ENCODE results near the gene PLA2G1B. TPM values are rescaled to one million over a fixed set of nuclear protein-coding genes. Genes with fewer than 3 reads are reported as not detected.

PLA2G1B gene
- total and polyA plus RNA-seq, 4 donors: 0.39 to 4.6 (median 1.1) TPM

GRCh38 chr12:120370343-120371243 is 43.0 kb upstream of the PLA2G1B start:
- peaks cover 0 to 17% (median 7%) of the 10 kb centered on the region in 4 donors for H3K4me1 ChIP-seq (ENCODE audit: control insufficient read depth in 4 of 4, insufficient read depth in 4 of 4, low read length in 3 of 4)
- no peaks in the 10 kb centered on the region for H3K9me3 ChIP-seq (ENCODE audit: control insufficient read depth in 4 of 4, low read length in 3 of 4)
- H3K36me3 ChIP-seq (ENCODE audit: control insufficient read depth in 4 of 4, insufficient read depth in 3 of 4, low read depth in 1 of 4, low read length in 3 of 4): no peaks in the 10 kb centered on the region
- no peak overlapping the region for H3K9ac ChIP-seq (ENCODE audit: low read depth in 1 of 2, low read length in 2 of 2)
- H3K4me3 ChIP-seq (ENCODE audit: low read depth in 1 of 3, low read length in 3 of 3): no peak overlapping the region
- no peak overlapping the region for H3K27ac ChIP-seq (ENCODE audit: low read depth in 1 of 2, low read length in 2 of 2)
- DNase-seq (ENCODE audit: low spot score): no peak
- 41% methylated on average over 7 of the region's 7 CpGs for WGBS
- TF ChIP-seq REST (IDR thresholded peaks at IDR 0.05) (no peak), JUND (IDR thresholded peaks at IDR 0.05) (no peak), NR2F2 (IDR thresholded peaks at IDR 0.05) (no peak), TAF1 (conservative IDR thresholded peaks at IDR 0.05) (no peak), YY1 (IDR thresholded peaks at IDR 0.05) (no peak), FOXA1 (IDR thresholded peaks at IDR 0.05) (no peak), GABPA (IDR thresholded peaks at IDR 0.05 in 1 of 2, conservative IDR thresholded peaks at IDR 0.05 in 1 of 2) (no peak), CTCF (IDR thresholded peaks at IDR 0.05; ENCODE audit: low read depth, low read length, missing input control) (no peak), ZBTB33 (IDR thresholded peaks at IDR 0.05) (no peak), HNF4G (IDR thresholded peaks at IDR 0.05) (no peak), RAD21 (IDR thresholded peaks at IDR 0.05) (no peak), EGR1 (IDR thresholded peaks at IDR 0.05; ENCODE audit: low read depth in 2 of 2) (no peak)
- H3K27me3 ChIP-seq (ENCODE audit: control insufficient read depth in 4 of 4, insufficient read depth in 4 of 4, low read length in 3 of 4): peaks cover 0 to 9% (median 5%) of the 10 kb centered on the region in 4 donors

- no peak overlapping the region for H3K9ac ChIP-seq (ENCODE audit: low read depth in 1 of 2, low read length in 2 of 2)
- H3K4me3 ChIP-seq (ENCODE audit: low read depth in 1 of 3, low read length in 3 of 3): peak overlapping the region in 1 of 3 donors; percentile 60
- H3K9me3 ChIP-seq (ENCODE audit: control insufficient read depth in 4 of 4, low read length in 3 of 4): no peaks in the 10 kb centered on the region
- peaks cover 0 to 8% (median 3%) of the 10 kb centered on the region in 4 donors for H3K27me3 ChIP-seq (ENCODE audit: control insufficient read depth in 4 of 4, insufficient read depth in 4 of 4, low read length in 3 of 4)
- DNase-seq (ENCODE audit: low spot score): no peak
- no peak overlapping the region for H3K27ac ChIP-seq (ENCODE audit: low read depth in 1 of 2, low read length in 2 of 2)
- WGBS: 7% methylated on average over 26 of the region's 26 CpGs
- peaks cover 0 to 20% (median 10%) of the 10 kb centered on the region in 4 donors for H3K4me1 ChIP-seq (ENCODE audit: control insufficient read depth in 4 of 4, insufficient read depth in 4 of 4, low read length in 3 of 4)
- H3K36me3 ChIP-seq (ENCODE audit: control insufficient read depth in 4 of 4, insufficient read depth in 3 of 4, low read depth in 1 of 4, low read length in 3 of 4): no peaks in the 10 kb centered on the region
- TF ChIP-seq CTCF (IDR thresholded peaks at IDR 0.05; ENCODE audit: low read depth, low read length, missing input control) (no peak), RAD21 (IDR thresholded peaks at IDR 0.05) (no peak), ZBTB33 (IDR thresholded peaks at IDR 0.05) (no peak), NR2F2 (IDR thresholded peaks at IDR 0.05) (no peak), JUND (IDR thresholded peaks at IDR 0.05) (no peak), FOXA2 (IDR thresholded peaks at IDR 0.05) (no peak)
- TF ChIP-seq, protein P1, sequence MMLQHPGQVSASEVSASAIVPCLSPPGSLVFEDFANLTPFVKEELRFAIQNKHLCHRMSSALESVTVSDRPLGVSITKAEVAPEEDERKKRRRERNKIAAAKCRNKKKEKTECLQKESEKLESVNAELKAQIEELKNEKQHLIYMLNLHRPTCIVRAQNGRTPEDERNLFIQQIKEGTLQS (IDR thresholded peaks at IDR 0.05): no peak
- TF ChIP-seq, protein P2, sequence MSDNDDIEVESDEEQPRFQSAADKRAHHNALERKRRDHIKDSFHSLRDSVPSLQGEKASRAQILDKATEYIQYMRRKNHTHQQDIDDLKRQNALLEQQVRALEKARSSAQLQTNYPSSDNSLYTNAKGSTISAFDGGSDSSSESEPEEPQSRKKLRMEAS (IDR thresholded peaks at IDR 0.05): no peak
Observed at GRCh38 chr12:120369603-120370342, 42.2 kb upstream of the PLA2G1B start.
